CD4-positive, alpha-beta T cell (primary cell): ENCODE results near the gene ZNF785. TPM values are rescaled to one million over a fixed set of nuclear protein-coding genes. Genes with fewer than 3 reads are reported as not detected.
"Not testable (repeated sequence)": the region's sequence is repeated elsewhere in the genome, so short reads cannot be mapped to it uniquely, and the experiment has no call there.

Experiments
- ATAC-seq: fragments of 200-7000 bp; cut with Tn5 transposase; one replicate; pipeline ENCODE4 v1.10.0; 2022; ENCODE audit warnings: mild to moderate bottlenecking; ENCODE audit not compliant: poor library complexity
- CTCF ChIA-PET: fragments of 350-600 bp; sonication (Branson Sonifier 250); formaldehyde crosslinking; loops from one replicate; lab custom pipeline; 2021; ENCODE audit warnings: antibody characterized with exemption, inconsistent platforms; lab: Charles Lee
- POLR2A ChIA-PET: fragments of 350-600 bp; sonication (Branson Sonifier 250); formaldehyde crosslinking; loops from one replicate; lab custom pipeline; 2021; ENCODE audit warnings: antibody characterized with exemption, inconsistent platforms; lab: Charles Lee
- DNase-seq, 14 experiments: peaks; one replicate each; pipeline ENCODE4 v3.0.0-alpha.2; 2013 to 2020; ENCODE audit warnings: mixed read lengths in 2 of 14
- H3K27ac ChIP-seq, 2 donors: one replicate each; pipeline versions ENCODE4 v1.5.1 to v1.7.0; 2013; ENCODE audit warnings: low read length in 2 of 2, low read depth in 1 of 2, mild to moderate bottlenecking in 1 of 2
- H3K27me3 ChIP-seq, 2 experiments: 1 replicate in 1 of 2; 2 replicates in 1 of 2; pipeline versions ENCODE4 v1.6.1 to v1.7.0; 2013; ENCODE audit warnings: low read length in 2 of 2, control low read depth in 1 of 2, mild to moderate bottlenecking in 1 of 2, moderate library complexity in 1 of 2; ENCODE audit not compliant: insufficient read depth in 2 of 2, control insufficient read depth in 1 of 2
- H3K36me3 ChIP-seq: one replicate; pipeline ENCODE4 v1.6.1; 2013; ENCODE audit warnings: low read length, control low read depth; ENCODE audit not compliant: insufficient read depth
- H3K4me1 ChIP-seq: one replicate; pipeline ENCODE4 v1.6.1; 2013; ENCODE audit warnings: low read length, control low read depth; ENCODE audit not compliant: insufficient read depth
- H3K4me3 ChIP-seq: one replicate; pipeline ENCODE4 v1.5.1; 2013; ENCODE audit warnings: mild to moderate bottlenecking, low read length, moderate library complexity
- H3K9me3 ChIP-seq, 2 experiments: 1 replicate in 1 of 2; 2 replicates in 1 of 2; pipeline versions ENCODE4 v1.6.1 to v1.7.0; 2013; ENCODE audit warnings: low read length in 2 of 2, mild to moderate bottlenecking in 2 of 2, control low read depth in 1 of 2, moderate library complexity in 1 of 2; ENCODE audit not compliant: control insufficient read depth in 1 of 2, insufficient read depth in 1 of 2
- H3K27ac Mint-ChIP-seq: one replicate; pipeline ENCODE4 v1.8.0; 2020; ENCODE audit warnings: mixed read lengths
- H3K27me3 Mint-ChIP-seq: one replicate; pipeline ENCODE4 v1.8.0; 2021; ENCODE audit warnings: mixed read lengths
- H3K36me3 Mint-ChIP-seq: one replicate; pipeline ENCODE4 v1.8.0; 2021; ENCODE audit warnings: low read depth, mixed read lengths
- H3K4me1 Mint-ChIP-seq: one replicate; pipeline ENCODE4 v1.8.0; 2021; ENCODE audit warnings: low read depth, mixed read lengths
- H3K4me3 Mint-ChIP-seq: one replicate; pipeline ENCODE4 v1.8.0; 2020; ENCODE audit warnings: mild to moderate bottlenecking, mixed read lengths
- H3K9me3 Mint-ChIP-seq: one replicate; pipeline ENCODE4 v1.8.0; 2020; ENCODE audit warnings: mixed read lengths
- intact Hi-C, 2 experiments: fragments of 100-400 bp; cut with DNase I in 1 of 2; cut with micrococcal nuclease in 1 of 2; formaldehyde crosslinking; loops; one replicate each; pipeline versions ENCODE4 v1.15.1 to v1.9.0; 2023 to 2025; cut with DNase I, micrococcal nuclease
- total RNA-seq, 174 experiments: library from RNA in 2 of 174; stranded (reverse) in 2 of 174; gene quantifications; one replicate each; pipeline ENCODE4 v1.2.3 and lab custom pipeline; 2021 to 2026
- TF ChIP-seq, protein P1 (sequence below): fragments of 200-600 bp; IDR thresholded peaks from one replicate; pipeline ENCODE4 v1.8.0; 2022; ENCODE audit warnings: antibody characterized with exemption, mild to moderate bottlenecking

The ZNF785 gene
- total RNA-seq, 2 experiments from 2014 or later = 6.6 to 7.7 TPM

DNA sequence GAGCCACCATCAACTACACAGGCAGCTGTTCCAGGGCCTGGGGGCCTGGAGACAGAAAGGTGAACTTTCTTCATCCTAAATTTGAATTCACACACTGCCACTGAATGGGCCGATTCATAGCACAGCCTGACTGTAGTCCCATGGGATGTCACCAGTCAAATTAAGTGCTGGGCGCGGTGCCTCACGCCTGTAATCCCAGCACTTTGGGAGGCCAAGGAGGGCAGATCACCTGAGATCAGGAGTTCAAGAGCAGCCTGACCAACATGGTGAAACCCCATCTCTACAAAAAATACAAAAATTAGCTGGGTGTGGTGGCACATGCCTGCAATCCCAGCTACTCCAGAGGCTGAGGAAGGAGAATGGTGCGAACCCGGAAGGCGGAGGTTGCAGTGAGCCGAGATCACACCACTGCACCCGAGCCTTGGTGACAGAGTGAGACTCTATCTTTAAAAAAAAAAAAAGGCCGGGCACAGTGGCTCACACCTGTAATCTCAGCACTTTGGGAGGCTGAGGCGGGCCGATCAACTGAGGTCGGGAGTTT is 45.4 kb downstream of the ZNF785 start:
- H3K4me3 ChIP-seq, H3K36me3 ChIP-seq, H3K9me3 ChIP-seq, H3K27ac Mint-ChIP-seq, H3K27me3 Mint-ChIP-seq, H3K4me3 Mint-ChIP-seq, H3K27me3 ChIP-seq, DNase-seq, POLR2A ChIA-PET, ATAC-seq, H3K27ac ChIP-seq, H3K9me3 Mint-ChIP-seq: not testable (repeated sequence)
- CTCF ChIA-PET = interaction anchor here (0.8 kb wide), 1 partner anchor 18 kb away, joined by 3 read pairs; the partner anchor contains the start of gene ZNF764
- peaks cover 19% of the 10 kb centered on the region for H3K4me1 ChIP-seq
- Mint-ChIP-seq H3K36me3 (peaks cover 10% of the 10 kb centered on the region), H3K4me1 (peaks cover 27% of the 10 kb centered on the region)
- intact Hi-C loops = loop anchor here in 1 of 2 experiments (5.0 kb wide), 2 partner anchors 57 to 93 kb away; partner anchors contain the start of gene SEPHS2

DNA sequence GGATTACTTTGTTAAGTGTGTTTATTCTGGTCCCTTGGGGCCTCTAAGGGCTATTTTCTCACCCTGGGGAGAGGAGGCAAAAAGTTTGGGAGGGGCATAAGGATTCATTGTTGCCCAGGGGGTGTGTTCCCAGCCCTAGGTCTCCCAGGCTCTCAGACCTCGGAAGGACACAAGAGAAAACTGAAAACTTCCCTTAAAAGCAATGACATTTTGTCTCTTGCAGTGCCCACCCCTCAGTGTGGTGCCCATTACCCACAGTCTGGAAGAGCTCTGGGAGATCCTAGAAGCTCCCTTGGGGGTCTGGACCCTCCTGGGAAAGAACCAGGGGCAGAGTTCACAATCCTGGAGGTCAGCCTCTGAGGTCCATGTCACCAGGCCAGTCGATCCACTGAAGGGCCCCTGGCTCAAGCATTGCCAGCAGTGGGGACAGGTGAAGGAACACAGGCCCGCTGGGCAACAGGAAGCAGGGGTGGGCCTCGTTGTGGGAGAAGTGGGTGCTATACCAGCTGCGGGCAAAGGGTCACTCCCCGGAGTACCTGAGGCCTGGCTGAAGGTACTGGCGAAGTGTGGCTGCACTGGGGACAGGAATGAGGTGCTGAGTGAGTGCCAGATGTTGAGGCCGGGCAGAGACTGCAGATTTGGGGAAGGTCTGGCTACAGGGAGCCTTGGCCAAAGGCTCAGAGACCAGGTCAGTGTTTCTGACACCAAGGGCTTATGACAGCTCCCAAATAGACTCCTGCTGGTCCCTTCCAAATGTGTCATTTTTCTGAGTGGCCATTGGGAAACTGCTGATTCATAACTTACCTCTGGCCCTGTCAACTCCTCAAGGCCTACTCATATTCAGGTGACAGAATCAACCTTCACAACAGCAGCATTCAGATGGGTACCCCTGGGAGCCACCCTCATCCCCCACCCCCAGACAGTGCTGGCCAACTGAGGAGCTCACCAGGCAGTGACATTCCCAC is 46.2 kb downstream of the ZNF785 start:
- DNase-seq (no peak), ATAC-seq (no peak)
- Mint-ChIP-seq H3K4me1 (peaks cover 31% of the 10 kb centered on the region), H3K27ac (no peak overlapping the region), H3K36me3 (peaks cover 16% of the 10 kb centered on the region), H3K27me3 (no peaks in the 10 kb centered on the region), H3K4me3 (no peak overlapping the region), H3K9me3 (no peaks in the 10 kb centered on the region)
- ChIA-PET CTCF (no interaction called here), POLR2A (no interaction called here)
- TF ChIP-seq, protein P1, sequence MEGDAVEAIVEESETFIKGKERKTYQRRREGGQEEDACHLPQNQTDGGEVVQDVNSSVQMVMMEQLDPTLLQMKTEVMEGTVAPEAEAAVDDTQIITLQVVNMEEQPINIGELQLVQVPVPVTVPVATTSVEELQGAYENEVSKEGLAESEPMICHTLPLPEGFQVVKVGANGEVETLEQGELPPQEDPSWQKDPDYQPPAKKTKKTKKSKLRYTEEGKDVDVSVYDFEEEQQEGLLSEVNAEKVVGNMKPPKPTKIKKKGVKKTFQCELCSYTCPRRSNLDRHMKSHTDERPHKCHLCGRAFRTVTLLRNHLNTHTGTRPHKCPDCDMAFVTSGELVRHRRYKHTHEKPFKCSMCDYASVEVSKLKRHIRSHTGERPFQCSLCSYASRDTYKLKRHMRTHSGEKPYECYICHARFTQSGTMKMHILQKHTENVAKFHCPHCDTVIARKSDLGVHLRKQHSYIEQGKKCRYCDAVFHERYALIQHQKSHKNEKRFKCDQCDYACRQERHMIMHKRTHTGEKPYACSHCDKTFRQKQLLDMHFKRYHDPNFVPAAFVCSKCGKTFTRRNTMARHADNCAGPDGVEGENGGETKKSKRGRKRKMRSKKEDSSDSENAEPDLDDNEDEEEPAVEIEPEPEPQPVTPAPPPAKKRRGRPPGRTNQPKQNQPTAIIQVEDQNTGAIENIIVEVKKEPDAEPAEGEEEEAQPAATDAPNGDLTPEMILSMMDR = no peak
- Histone ChIP-seq H3K27me3 (no peaks in the 10 kb centered on the region), H3K27ac (no peak overlapping the region), H3K36me3 (no peaks in the 10 kb centered on the region), H3K9me3 (no peaks in the 10 kb centered on the region), H3K4me3 (no peak overlapping the region), H3K4me1 (peaks cover 25% of the 10 kb centered on the region)
- intact Hi-C loops = loop anchor here in 1 of 2 experiments (5.0 kb wide), 2 partner anchors 58 to 92 kb away; partner anchors contain the start of gene SEPHS2

DNA sequence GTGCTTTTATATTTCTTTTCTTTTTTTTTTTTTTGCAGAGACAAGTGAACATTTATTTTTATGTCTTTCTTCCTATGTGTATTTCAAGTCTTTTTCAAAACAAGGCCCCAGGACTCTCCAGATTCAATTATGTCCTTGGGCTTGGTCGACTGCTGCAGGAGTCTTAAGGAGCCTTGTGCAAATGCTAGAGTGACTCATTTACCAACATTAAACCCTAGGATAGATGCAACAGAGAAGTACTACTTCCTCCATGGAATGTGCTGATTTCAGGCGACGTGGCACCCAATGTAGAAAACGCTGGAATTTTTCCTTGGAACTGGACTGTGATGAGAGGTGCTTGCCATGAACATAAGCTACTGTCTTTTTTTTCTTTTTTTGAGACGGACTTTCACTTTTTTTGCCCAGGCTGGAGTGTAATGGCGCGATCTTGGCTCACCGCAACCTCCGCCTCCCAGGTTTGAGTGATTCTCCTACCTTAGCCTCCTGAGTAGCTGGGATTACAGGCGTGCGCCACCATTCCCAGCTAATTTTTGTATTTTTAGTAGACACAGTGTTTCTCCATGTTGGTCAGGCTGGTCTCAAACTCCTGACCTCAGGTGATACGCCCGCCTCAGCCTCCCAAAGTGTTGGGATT is 49.0 kb downstream of the ZNF785 start:
- CTCF ChIA-PET = interaction anchor here (1.1 to 4.2 kb wide), 13 partner anchors 16 to 106 kb away, joined by 3 to 68 read pairs (median 9); partner anchors contain the start of genes DCTPP1, ZNF689, ZNF764 and ZNF785
- Histone ChIP-seq H3K36me3 (peaks cover 11% of the 10 kb centered on the region), H3K4me1 (peaks cover 40% of the 10 kb centered on the region), H3K27ac (peak overlapping the region in 1 of 2 donors; percentile 85)
- not testable (repeated sequence) for ATAC-seq, H3K27me3 ChIP-seq, DNase-seq, H3K9me3 Mint-ChIP-seq, H3K4me3 ChIP-seq, H3K27me3 Mint-ChIP-seq, H3K9me3 ChIP-seq
- peaks cover 19% of the 10 kb centered on the region for H3K36me3 Mint-ChIP-seq
- H3K4me1 Mint-ChIP-seq = peaks cover 35% of the 10 kb centered on the region
- intact Hi-C loops = loop anchor here in 1 of 2 experiments (5.0 kb wide), 2 partner anchors 61 to 89 kb away; partner anchors contain the start of gene SEPHS2
- H3K4me3 Mint-ChIP-seq = peak overlapping the region; percentile 94
- POLR2A ChIA-PET = interaction anchor here (1.1 to 3.6 kb wide), 14 partner anchors 10 to 165 kb away, joined by 3 to 116 read pairs (median 14); partner anchors contain the start of genes DCTPP1, SEPTIN1, ZNF688 and ZNF764
- H3K27ac Mint-ChIP-seq = peak overlapping the region; percentile 99
